Gastroesophageal sphincter (tissue), 4 donors: ENCODE data around the gene ABHD3. TPM values are rescaled to one million over a fixed set of nuclear protein-coding genes. Genes with fewer than 3 reads are reported as not detected.
"Not testable (repeated sequence)": the region's sequence is repeated elsewhere in the genome, so short reads cannot be mapped to it uniquely, and the experiment has no call there.

Experiments
- ATAC-seq: fragments of 150-250 bp; one replicate; pipeline ENCODE4 v1.9.1; 2016; ENCODE audit warnings: mild to moderate bottlenecking, moderate library complexity
- H3K27ac ChIP-seq, 4 donors: fragments of 200-600 bp; sonication (generic) in 3 of 4; 1 replicate in 3 of 4; 2 replicates in 1 of 4; pipeline ENCODE4 v1.5.1; 2016 to 2019
- H3K27me3 ChIP-seq: fragments of 200-600 bp; sonication (generic); one replicate; pipeline ENCODE4 v1.5.1; 2019
- H3K36me3 ChIP-seq, 2 donors: fragments of 200-600 bp; sonication (generic); one replicate each; pipeline ENCODE4 v1.5.1; 2019; ENCODE audit warnings: control low read depth in 1 of 2
- H3K4me1 ChIP-seq, 3 donors: fragments of 200-600 bp; sonication (generic); 1 replicate in 2 of 3; 2 replicates in 1 of 3; pipeline ENCODE4 v1.5.1; 2016 to 2019; ENCODE audit warnings: control low read depth in 2 of 3
- H3K4me3 ChIP-seq, 2 donors: fragments of 200-600 bp; sonication (generic); one replicate each; pipeline ENCODE4 v1.5.1; 2019; ENCODE audit warnings: mild to moderate bottlenecking in 1 of 2, moderate library complexity in 1 of 2
- H3K9me3 ChIP-seq, 3 donors: fragments of 200-600 bp; sonication (generic); one replicate each; pipeline ENCODE4 v1.5.1; 2017 to 2019; ENCODE audit warnings: control low read depth in 2 of 3
- EP300 ChIP-seq: sonication (generic); formaldehyde crosslinking; IDR thresholded peaks from one replicate; pipeline ENCODE4 v1.6.1; 2017; ENCODE audit warnings: antibody characterized with exemption, mild to moderate bottlenecking
- POLR2A ChIP-seq, 2 donors: fragments of 450-650 bp; IDR thresholded peaks; one replicate each; pipeline ENCODE4 v1.6.1; 2017; ENCODE audit warnings: antibody characterized with exemption in 2 of 2, mild to moderate bottlenecking in 2 of 2, moderate library complexity in 1 of 2
- POLR2AphosphoS5 ChIP-seq: sonication (generic); formaldehyde crosslinking; IDR thresholded peaks from one replicate; pipeline ENCODE4 v1.6.1; 2017; ENCODE audit warnings: antibody characterized with exemption
- whole genome bisulfite sequencing, 2 donors: methylation state at CpG; one replicate each; pipeline ENCODE4 v1.1.5; 2018; ENCODE audit warnings: low coverage in 1 of 2; 5-methylcytosine and 5-hydroxymethylcytosine counted together
- total RNA-seq, 4 donors: library from RNA; depleted of rRNA; stranded (reverse); fragments of >200 nt; gene quantifications; one replicate each; pipeline ENCODE4 v1.1.0, GENCODE V29; 2016
- TF ChIP-seq, protein P1 (sequence below), 4 experiments: fragments of 200-600 bp in 2 of 4; fragments of 450-650 bp in 2 of 4; sonication (generic) in 1 of 4; IDR thresholded peaks; one replicate each; pipeline ENCODE4 v1.5.1; 2017 to 2019; ENCODE audit warnings: antibody characterized with exemption in 4 of 4, mild to moderate bottlenecking in 2 of 4, moderate library complexity in 2 of 4

ABHD3 gene
- total RNA-seq, 4 donors from 2014 or later, result 4.9 to 18.6 (median 8.5) TPM

DNA sequence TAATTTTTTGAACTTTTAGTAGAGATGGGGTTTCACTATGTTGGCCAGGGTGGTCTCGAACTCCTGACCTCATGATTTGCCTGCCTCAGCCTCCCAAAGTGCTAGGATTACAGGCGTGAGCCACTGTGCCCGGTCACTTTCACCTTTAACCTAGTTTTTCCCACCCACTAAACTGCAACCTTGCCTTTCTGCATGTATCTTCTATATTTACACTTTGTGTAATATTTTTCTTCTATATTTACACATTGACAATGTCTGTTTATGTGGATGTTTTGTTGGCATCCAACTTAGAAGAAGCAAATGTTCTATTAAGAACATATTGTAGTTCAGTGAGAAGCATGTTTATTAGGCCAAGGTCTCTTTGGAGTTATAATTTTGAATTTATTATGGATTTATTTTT, 65.8 kb downstream of the ABHD3 start:
- H3K4me3 ChIP-seq, result no peak overlapping the region
- H3K9me3 ChIP-seq, result no peaks in the 10 kb centered on the region
- no peak for TF ChIP-seq EP300
- TF ChIP-seq POLR2AphosphoS5, result no peak
- TF ChIP-seq, protein P1, sequence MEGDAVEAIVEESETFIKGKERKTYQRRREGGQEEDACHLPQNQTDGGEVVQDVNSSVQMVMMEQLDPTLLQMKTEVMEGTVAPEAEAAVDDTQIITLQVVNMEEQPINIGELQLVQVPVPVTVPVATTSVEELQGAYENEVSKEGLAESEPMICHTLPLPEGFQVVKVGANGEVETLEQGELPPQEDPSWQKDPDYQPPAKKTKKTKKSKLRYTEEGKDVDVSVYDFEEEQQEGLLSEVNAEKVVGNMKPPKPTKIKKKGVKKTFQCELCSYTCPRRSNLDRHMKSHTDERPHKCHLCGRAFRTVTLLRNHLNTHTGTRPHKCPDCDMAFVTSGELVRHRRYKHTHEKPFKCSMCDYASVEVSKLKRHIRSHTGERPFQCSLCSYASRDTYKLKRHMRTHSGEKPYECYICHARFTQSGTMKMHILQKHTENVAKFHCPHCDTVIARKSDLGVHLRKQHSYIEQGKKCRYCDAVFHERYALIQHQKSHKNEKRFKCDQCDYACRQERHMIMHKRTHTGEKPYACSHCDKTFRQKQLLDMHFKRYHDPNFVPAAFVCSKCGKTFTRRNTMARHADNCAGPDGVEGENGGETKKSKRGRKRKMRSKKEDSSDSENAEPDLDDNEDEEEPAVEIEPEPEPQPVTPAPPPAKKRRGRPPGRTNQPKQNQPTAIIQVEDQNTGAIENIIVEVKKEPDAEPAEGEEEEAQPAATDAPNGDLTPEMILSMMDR (IDR thresholded peaks at IDR 0.05), result no peak
- H3K36me3 ChIP-seq, result peaks cover 0 to 9% of the 10 kb centered on the region in 2 donors
- H3K4me1 ChIP-seq, result no peaks in the 10 kb centered on the region
- 90 to 94% methylated on average over 2 to 3 of the region's 3 CpGs for WGBS, 2 donors
- no peak overlapping the region for H3K27ac ChIP-seq
- H3K27me3 ChIP-seq, result no peaks in the 10 kb centered on the region
- ATAC-seq, result no peak

DNA sequence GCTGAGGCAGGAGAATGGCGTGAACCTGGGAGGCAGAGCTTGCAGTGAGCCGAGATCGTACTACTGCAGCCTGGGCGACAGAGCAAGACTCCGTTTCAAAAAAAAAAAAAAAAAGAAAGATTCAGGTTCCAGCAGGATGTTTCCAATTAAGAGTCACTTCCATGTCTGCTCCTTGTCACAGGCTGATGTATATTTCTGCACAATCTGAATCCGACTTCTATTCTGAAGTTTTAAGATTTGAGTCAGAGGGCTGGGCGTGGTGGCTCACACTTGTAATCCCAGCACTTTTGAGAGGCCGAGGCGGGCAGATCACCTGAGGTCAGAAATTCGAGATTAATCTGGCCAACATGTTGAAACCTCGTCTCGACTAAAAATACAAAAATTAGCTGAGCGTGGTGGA, 67.8 kb downstream of the ABHD3 start:
- Histone ChIP-seq H3K27ac (no peak overlapping the region), H3K9me3 (no peaks in the 10 kb centered on the region), H3K4me1 (no peaks in the 10 kb centered on the region), H3K27me3 (no peaks in the 10 kb centered on the region), H3K36me3 (peaks cover 0 to 23% of the 10 kb centered on the region in 2 donors), H3K4me3 (no peak overlapping the region)
- no peak for ATAC-seq
- WGBS, 2 donors, result 87% methylated on average over 11 of the region's 13 CpGs; no CpG with 5 or more reads in 1 of the 2 donors
- TF ChIP-seq POLR2A (IDR thresholded peaks at IDR 0.05) (no peak), EP300 (no peak), POLR2AphosphoS5 (no peak)
- TF ChIP-seq, protein P1 (IDR thresholded peaks at IDR 0.05), result no peak

DNA sequence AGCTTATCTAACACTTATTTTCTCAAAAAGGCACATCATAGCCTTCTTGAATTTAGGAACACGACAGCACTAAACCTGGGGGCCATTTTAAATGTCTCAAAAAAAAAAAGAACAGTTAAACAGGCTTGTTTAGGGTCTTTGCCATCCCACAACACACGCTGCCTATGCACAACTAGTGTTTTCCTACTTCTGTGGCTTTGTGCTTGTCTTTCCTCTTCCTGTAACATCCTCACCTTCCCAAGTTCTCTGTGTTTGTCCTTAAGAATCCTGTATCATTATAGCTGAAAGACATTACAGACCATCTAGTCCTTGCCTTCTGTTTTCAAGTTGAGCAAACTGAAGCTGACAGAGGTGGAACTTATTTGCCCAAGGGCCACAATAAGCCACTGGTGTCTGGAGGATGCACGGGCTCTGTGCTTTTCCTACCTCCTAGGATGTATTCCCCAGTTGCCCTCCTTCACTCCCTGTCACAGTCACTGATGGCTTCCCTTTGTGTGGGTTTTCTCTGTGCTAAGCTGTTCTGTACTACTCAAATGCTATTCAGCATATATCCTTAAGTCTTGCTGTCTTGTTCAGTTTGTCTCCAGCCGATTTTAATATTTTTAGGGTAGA, 69.9 kb downstream of the ABHD3 start:
- H3K4me3 ChIP-seq, result no peak overlapping the region
- no peaks in the 10 kb centered on the region for H3K4me1 ChIP-seq
- no peak for ATAC-seq
- H3K9me3 ChIP-seq, result no peaks in the 10 kb centered on the region
- H3K27me3 ChIP-seq, result no peaks in the 10 kb centered on the region
- H3K27ac ChIP-seq, result no peak overlapping the region
- H3K36me3 ChIP-seq, result peaks cover 0 to 44% of the 10 kb centered on the region in 2 donors
- WGBS, 2 donors, result 83 to 95% methylated on average over 4 of the region's 4 CpGs
- TF ChIP-seq POLR2A (IDR thresholded peaks at IDR 0.05), result no peak
- TF ChIP-seq, protein P1 (IDR thresholded peaks at IDR 0.05), result no peak
- TF ChIP-seq POLR2AphosphoS5, result no peak
- TF ChIP-seq EP300, result no peak

DNA sequence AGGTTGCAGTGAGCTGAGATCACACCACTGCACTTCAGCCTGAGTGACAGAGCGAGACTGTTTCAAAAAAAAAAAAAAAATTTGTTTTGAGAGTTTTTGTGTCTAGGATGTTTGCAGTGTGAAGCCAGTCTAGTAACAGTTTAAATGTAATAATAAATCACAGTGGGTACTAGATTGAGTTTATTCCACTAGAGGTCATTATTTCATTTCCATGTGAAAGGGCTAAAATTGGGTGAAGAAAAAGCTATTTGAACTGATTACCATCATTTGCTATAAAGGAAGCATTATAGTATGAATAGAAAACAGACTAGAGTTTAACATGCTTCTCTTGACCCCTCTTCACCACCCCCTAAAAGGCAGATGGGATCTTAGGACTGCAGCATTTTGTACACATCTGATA, 72.2 kb downstream of the ABHD3 start:
- Histone ChIP-seq H3K4me1 (no peaks in the 10 kb centered on the region), H3K36me3 (peaks cover 0 to 67% of the 10 kb centered on the region in 2 donors), H3K9me3 (no peaks in the 10 kb centered on the region), H3K27me3 (no peaks in the 10 kb centered on the region), H3K27ac (no peak overlapping the region), H3K4me3 (no peak overlapping the region)
- TF ChIP-seq POLR2AphosphoS5 (no peak), POLR2A (IDR thresholded peaks at IDR 0.05) (no peak), EP300 (no peak)
- TF ChIP-seq, protein P1 (IDR thresholded peaks at IDR 0.05), result no peak
- ATAC-seq, result no peak
- 100% methylated on average over 1 of the region's 1 CpG; no CpG with 5 or more reads in 1 of the 2 donors for WGBS, 2 donors

DNA sequence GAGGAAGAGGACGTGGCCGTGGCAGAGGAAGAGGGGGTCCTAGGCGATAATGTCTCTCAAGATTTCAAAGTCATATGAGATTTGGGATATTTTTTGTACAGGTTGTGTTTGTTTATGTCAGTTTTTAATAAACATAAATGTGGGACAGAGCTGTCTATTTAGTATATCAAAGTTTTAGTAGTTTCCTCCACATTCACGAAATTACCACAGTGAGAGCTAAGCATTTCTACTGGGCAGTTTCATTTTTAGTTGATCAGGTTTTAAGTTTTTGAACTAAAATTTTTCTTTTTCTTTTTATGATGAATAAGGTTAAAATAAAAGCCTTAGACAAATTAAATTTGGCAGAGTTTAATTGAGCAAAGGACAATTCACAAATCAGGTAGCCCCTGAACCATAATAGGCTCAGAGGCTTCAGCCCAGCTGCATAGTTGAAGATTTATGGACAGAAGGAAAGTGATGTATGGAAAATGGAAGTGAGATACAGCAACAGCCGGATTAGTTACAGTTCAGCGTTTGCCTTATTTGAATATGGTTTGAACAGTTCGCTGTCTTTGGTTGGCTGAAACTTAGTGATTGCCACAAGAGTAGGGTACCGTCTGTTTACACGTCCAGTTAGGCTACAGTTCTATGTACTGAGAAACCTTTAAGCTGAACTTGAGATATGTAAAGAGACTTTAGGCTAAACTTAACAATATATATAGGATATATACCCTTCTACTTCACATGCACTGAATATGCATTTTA, 75.3 kb downstream of the ABHD3 start:
- H3K27me3 ChIP-seq, result no peaks in the 10 kb centered on the region
- H3K36me3 ChIP-seq, result peaks cover 0 to 91% of the 10 kb centered on the region in 2 donors
- H3K4me3 ChIP-seq, result no peak overlapping the region
- H3K4me1 ChIP-seq, result no peaks in the 10 kb centered on the region
- no peak for TF ChIP-seq EP300
- TF ChIP-seq POLR2A (IDR thresholded peaks at IDR 0.05), result no peak
- no peak for TF ChIP-seq POLR2AphosphoS5
- TF ChIP-seq, protein P1 (IDR thresholded peaks at IDR 0.05), result no peak
- H3K27ac ChIP-seq, result no peak overlapping the region
- no peaks in the 10 kb centered on the region for H3K9me3 ChIP-seq
- no peak for ATAC-seq
- WGBS, 2 donors, result 65 to 75% methylated on average over 9 of the region's 9 CpGs

DNA sequence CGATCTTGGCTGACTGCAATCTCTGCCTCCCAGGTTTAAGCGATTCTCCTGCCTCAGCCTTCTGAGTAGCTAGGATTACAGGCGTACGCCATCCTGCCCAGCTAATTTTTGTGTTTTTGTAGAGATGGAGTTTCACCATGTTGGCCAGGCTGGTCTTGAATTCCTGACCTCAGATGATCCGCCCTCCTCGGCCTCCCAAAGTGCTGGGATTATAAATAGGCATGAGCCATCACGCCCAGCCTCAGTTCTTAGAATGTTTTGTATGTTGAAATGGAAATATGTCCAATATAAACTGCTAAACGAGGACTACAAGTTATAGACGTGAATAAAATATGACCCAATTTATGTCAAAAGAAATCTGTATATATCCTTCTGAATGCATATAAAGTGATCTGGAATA, 82.9 kb downstream of the ABHD3 start:
- H3K36me3 ChIP-seq, result peaks cover 0 to 65% of the 10 kb centered on the region in 2 donors
- WGBS, 2 donors, result 82 to 86% methylated on average over 7 to 9 of the region's 9 CpGs
- not testable (repeated sequence) for H3K4me3 ChIP-seq, ATAC-seq, H3K9me3 ChIP-seq, H3K27ac ChIP-seq, H3K4me1 ChIP-seq, H3K27me3 ChIP-seq
